Esophagus muscularis mucosa (tissue), 4 donors: ENCODE measurements around the gene PCDH1.

Source experiments
- EP300 ChIP-seq: sonication (generic); formaldehyde crosslinking; IDR thresholded peaks from one replicate; pipeline ENCODE4 v1.6.1; 2017; ENCODE audit warnings: antibody characterized with exemption
- POLR2A ChIP-seq: fragments of 450-650 bp; IDR thresholded peaks from one replicate; pipeline ENCODE4 v1.6.1; 2017; ENCODE audit warnings: antibody characterized with exemption, moderate library complexity, mild to moderate bottlenecking, low read depth
- POLR2AphosphoS5 ChIP-seq, 2 donors: sonication (generic); formaldehyde crosslinking; IDR thresholded peaks; one replicate each; pipeline ENCODE4 v1.6.1; 2017; ENCODE audit warnings: antibody characterized with exemption in 2 of 2
- TF ChIP-seq, protein P1 (sequence below), 3 experiments: fragments of 200-600 bp in 2 of 3; fragments of 450-650 bp in 1 of 3; sonication (generic) in 2 of 3; IDR thresholded peaks; one replicate each; pipeline ENCODE4 v1.5.1; 2017 to 2019; ENCODE audit warnings: antibody characterized with exemption in 3 of 3, mild to moderate bottlenecking in 2 of 3, moderate library complexity in 1 of 3

DNA sequence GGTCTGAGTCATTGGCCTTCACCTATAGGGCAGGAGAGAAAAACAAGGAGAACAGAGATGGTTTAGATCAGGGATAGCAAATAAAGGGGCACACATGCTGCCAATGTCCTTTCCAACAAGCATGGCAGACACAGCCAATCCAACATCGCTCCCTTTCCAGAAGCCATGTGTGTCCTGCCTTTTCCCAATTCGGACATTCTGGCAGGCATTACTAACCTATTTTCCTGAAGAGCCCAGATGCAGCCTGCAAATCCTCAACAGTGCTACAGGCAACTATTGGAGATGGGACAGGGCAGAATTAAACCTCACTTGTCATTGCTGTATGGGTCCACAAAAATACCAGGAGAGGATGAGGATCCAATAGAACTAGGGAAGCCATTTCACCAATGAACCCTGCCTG, 12.8 kb downstream of the PCDH1 start:
- TF ChIP-seq, protein P1, sequence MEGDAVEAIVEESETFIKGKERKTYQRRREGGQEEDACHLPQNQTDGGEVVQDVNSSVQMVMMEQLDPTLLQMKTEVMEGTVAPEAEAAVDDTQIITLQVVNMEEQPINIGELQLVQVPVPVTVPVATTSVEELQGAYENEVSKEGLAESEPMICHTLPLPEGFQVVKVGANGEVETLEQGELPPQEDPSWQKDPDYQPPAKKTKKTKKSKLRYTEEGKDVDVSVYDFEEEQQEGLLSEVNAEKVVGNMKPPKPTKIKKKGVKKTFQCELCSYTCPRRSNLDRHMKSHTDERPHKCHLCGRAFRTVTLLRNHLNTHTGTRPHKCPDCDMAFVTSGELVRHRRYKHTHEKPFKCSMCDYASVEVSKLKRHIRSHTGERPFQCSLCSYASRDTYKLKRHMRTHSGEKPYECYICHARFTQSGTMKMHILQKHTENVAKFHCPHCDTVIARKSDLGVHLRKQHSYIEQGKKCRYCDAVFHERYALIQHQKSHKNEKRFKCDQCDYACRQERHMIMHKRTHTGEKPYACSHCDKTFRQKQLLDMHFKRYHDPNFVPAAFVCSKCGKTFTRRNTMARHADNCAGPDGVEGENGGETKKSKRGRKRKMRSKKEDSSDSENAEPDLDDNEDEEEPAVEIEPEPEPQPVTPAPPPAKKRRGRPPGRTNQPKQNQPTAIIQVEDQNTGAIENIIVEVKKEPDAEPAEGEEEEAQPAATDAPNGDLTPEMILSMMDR (IDR thresholded peaks at IDR 0.05), result no peak
- no peak for TF ChIP-seq POLR2AphosphoS5 (IDR thresholded peaks at IDR 0.05)
- no peak for TF ChIP-seq EP300
- TF ChIP-seq POLR2A, result no peak
